ENCODE measurements around the gene COPS4. TPM values are rescaled to one million over a fixed set of nuclear protein-coding genes. Genes with fewer than 3 reads are reported as not detected.
"Not testable (repeated sequence)": the region's sequence is repeated elsewhere in the genome, so short reads cannot be mapped to it uniquely, and the experiment has no call there.

COPS4 gene
- total RNA-seq, 1 donor from 2014 or later = 24.3 TPM

DNA sequence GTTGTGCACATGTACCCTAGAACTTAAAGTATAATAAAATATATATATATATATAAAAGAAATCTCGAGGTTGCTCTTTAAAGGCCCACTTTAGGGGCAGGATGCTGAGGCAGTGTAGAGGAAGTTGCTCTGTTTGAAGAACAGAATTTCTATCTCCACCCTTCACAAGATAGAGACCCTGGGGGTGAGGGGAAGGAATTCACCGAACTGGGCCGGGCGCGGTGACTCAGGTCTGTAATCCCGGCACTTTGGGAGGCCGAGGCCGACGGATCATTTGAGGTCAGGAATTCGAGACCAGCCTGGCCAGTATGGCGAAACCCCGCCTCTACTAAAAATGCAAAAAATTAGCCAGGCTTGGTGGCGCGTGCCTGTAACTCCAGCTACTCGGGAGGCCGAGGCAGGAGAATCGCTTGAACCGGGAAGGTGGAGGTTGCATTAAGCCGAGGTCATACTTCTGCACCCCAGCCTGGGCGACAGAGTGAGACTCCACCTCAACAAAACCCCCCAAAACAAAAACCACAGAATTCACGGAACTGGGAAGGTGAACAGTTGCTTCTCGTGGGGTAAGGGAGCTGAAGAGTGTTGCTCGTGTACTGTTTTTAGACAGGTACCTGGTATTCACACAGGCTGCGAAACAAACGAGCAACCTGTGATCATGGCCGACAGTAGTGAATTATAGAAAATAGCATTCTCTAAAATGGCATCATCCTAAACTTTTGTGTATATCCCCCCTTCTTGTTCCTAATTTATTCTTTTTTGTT is 73.3 kb downstream of the COPS4 start:
- no peak for TF ChIP-seq CTCF (IDR thresholded peaks at IDR 0.05)
- peak overlapping the region; percentile 59 for H3K4me3 ChIP-seq
- ATAC-seq (no peak), DNase-seq (no peak)
- no peaks in the 10 kb centered on the region for H3K36me3 ChIP-seq
- H3K4me1 ChIP-seq = peaks cover 8% of the 10 kb centered on the region
- intact Hi-C loops (cut with DNase I) = no loop called here
- no peak overlapping the region for H3K27ac ChIP-seq
- no peaks in the 10 kb centered on the region for H3K27me3 ChIP-seq
- H3K9me3 ChIP-seq = no peaks in the 10 kb centered on the region

GRCh38 chr4:83109480-83110222 is 74.7 kb downstream of the COPS4 start:
- TF ChIP-seq CTCF (IDR thresholded peaks at IDR 0.05) = no peak
- Histone ChIP-seq H3K4me1 (peaks cover 8% of the 10 kb centered on the region), H3K27ac (peak overlapping the region; percentile 81), H3K9me3 (no peaks in the 10 kb centered on the region), H3K4me3 (peak overlapping the region; percentile 59), H3K36me3 (no peaks in the 10 kb centered on the region), H3K27me3 (no peaks in the 10 kb centered on the region)
- intact Hi-C loops (cut with DNase I) = no loop called here
- peak; percentile 75 for ATAC-seq
- peak; percentile 78 for DNase-seq

- TF ChIP-seq CTCF (IDR thresholded peaks at IDR 0.05) = peak; percentile 60
- intact Hi-C loops (cut with DNase I) = no loop called here
- Histone ChIP-seq H3K4me1 (peaks cover 8% of the 10 kb centered on the region), H3K4me3 (peak overlapping the region; percentile 59), H3K27ac (peak overlapping the region; percentile 81), H3K9me3 (no peaks in the 10 kb centered on the region), H3K36me3 (no peaks in the 10 kb centered on the region), H3K27me3 (no peaks in the 10 kb centered on the region)
- DNase-seq = peak; percentile 94
- peak; percentile 94 for ATAC-seq
Observed at GRCh38 chr4:83110223-83110945, 75.4 kb downstream of the COPS4 start.

DNA sequence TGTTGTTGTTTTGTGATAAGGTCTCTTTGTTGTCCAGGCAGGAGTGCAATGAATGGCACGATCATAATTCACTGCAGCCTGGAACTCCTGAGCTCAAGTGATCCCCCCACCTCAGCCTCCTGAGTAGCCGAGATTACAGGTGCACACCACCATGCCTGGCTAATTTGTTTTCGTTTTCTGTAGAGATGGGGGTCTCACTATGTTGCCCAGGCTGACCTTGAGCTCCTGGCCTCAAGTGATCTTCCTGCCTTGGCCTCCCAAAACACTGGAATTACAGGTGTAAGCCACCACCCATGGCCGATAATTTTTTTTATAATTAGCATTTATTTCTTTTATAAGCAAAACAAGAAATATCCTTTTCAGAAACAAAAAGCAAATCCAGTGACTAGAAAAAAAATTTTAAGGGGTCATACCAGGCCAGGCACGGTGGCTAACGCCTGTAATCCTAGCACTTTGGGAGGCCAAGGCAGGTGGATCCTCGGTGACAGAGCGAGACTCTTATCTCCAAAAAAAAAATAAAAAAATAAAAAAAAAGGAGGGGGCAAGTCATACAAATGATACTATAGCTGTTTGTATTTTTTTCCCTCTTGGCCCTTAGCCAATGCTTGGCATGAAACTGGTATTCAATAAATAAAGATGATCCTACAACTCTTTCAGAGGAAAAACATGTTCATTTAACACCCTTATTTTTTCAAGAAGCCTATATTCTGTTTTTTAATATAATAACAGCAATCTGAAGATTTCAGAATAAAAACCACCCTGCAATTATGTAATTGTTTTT is 76.2 kb downstream of the COPS4 start:
- H3K27ac ChIP-seq = peak overlapping the region; percentile 81
- no peaks in the 10 kb centered on the region for H3K9me3 ChIP-seq
- H3K4me1 ChIP-seq = peaks cover 8% of the 10 kb centered on the region
- TF ChIP-seq CTCF (IDR thresholded peaks at IDR 0.05) = no peak
- H3K27me3 ChIP-seq = no peaks in the 10 kb centered on the region
- no peak for DNase-seq
- intact Hi-C loops (cut with DNase I) = no loop called here
- no peak overlapping the region for H3K4me3 ChIP-seq
- H3K36me3 ChIP-seq = no peaks in the 10 kb centered on the region
- no peak for ATAC-seq

- H3K36me3 ChIP-seq; H3K27me3 ChIP-seq; DNase-seq; H3K9me3 ChIP-seq; ATAC-seq; intact Hi-C loops (cut with DNase I); H3K4me1 ChIP-seq: not testable (repeated sequence)
- H3K4me3 ChIP-seq = peak overlapping the region; percentile 14
- H3K27ac ChIP-seq = peak overlapping the region; percentile 42
Observed at GRCh38 chr4:83111751-83112141, 76.8 kb downstream of the COPS4 start.
